ENCODE measurements around the gene CADPS2. TPM values are rescaled to one million over a fixed set of nuclear protein-coding genes. Genes with fewer than 3 reads are reported as not detected.

Gene CADPS2
- total RNA-seq, 3 donors from 2014 or later (not counting 1 experiment from before 2014, with no cell fraction given): not detected

DNA sequence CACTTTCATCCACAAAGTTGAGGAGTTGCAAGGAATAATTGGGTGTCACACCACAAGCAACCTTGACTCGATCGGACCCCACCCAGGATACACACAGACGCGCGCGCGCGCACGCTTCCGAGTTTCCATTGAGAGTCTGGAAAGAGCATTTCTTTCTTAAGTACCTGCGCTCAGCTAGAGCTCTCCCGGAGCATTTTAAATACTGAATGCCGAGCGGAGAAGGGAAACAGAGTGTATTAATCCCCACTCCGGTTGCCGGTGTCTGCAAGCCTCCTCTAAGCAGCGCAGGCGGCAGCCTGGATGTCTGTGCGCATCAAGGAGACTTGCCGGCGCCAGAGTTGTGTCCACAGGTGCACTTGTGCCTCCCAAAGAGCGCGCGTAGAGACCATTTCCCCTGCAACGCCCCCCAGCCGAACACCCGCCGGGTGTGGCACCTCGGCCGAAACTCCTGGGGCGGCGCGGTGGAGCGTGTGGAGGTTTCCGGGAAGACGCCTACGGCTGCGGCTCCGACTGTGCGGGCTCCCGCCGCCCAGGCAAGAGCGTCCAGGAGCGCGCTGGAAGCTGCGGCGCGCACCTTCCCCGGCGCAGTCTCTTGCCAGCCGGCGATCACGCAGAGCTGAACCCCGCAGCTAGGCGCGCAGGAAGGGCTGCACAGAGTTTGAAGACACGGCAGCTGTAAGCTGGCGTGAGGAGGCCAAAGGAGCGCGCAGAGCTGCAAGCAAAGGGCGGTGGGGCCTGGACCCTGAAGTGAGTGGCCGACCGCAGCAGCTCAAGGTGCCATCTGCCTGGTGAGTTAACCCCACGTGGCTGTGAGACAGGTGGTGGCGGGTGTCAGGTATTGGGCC is 580.6 kb downstream of the CADPS2 start:
- Mint-ChIP-seq H3K4me1 (peaks cover 0 to 5% of the 10 kb centered on the region in 2 donors), H3K9me3 (peaks cover 2 to 4% of the 10 kb centered on the region in 2 donors), H3K27me3 (ENCODE audit: low read depth in 2 of 2) (peaks cover 63% of the 10 kb centered on the region in 2 donors), H3K4me3 (no peak overlapping the region), H3K36me3 (peaks cover 12% of the 10 kb centered on the region), H3K27ac (no peak overlapping the region)
- Histone ChIP-seq H3K4me3 (ENCODE audit: low read length) (no peak overlapping the region), H3K4me1 (ENCODE audit: control insufficient read depth, insufficient read depth, low read length) (no peaks in the 10 kb centered on the region), H3K27me3 (ENCODE audit: control insufficient read depth, insufficient read depth, low read length) (peaks cover 55% of the 10 kb centered on the region), H3K36me3 (ENCODE audit: control insufficient read depth, insufficient read depth, low read length) (no peaks in the 10 kb centered on the region), H3K27ac (ENCODE audit: low read length) (no peak overlapping the region), H3K9me3 (ENCODE audit: control insufficient read depth, insufficient read depth, low read length) (no peaks in the 10 kb centered on the region)
- ATAC-seq (no peak), DNase-seq (no peak)
- intact Hi-C loops (cut with micrococcal nuclease): no loop called here
- no peak for TF ChIP-seq CTCF (IDR thresholded peaks at IDR 0.05)
- 4% methylated on average over 65 of the region's 65 CpGs for WGBS (ENCODE audit: insufficient coverage)

DNA sequence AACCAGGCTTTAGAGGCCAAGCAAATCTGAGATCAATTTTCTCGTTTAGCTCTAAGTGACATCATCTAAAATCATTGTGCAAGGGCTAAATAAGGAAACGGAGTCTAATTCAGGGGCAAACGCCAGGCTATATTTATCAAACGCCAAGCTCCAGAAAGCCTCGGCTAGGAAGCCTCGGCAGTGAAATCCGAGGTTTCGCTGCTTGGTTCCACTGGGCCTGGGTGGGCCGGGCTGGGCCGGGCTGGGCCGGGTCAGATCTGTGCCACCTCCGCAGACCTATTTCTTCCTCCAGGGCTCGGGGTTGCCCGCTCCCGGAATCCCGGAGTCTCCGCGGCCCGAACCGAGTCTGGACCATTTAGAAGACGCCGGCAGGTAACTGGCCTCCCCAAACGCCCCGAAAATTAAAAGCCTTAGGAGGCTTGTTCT is 581.3 kb downstream of the CADPS2 start:
- no peaks in the 10 kb centered on the region for H3K9me3 ChIP-seq (ENCODE audit: control insufficient read depth, insufficient read depth, low read length)
- H3K36me3 ChIP-seq (ENCODE audit: control insufficient read depth, insufficient read depth, low read length): no peaks in the 10 kb centered on the region
- peaks cover 2 to 4% of the 10 kb centered on the region in 2 donors for H3K9me3 Mint-ChIP-seq
- peaks cover 0 to 5% of the 10 kb centered on the region in 2 donors for H3K4me1 Mint-ChIP-seq
- 4% methylated on average over 24 of the region's 24 CpGs for WGBS (ENCODE audit: insufficient coverage)
- H3K4me1 ChIP-seq (ENCODE audit: control insufficient read depth, insufficient read depth, low read length): no peaks in the 10 kb centered on the region
- peaks cover 59% of the 10 kb centered on the region for H3K27me3 ChIP-seq (ENCODE audit: control insufficient read depth, insufficient read depth, low read length)
- DNase-seq (no peak), ATAC-seq (no peak)
- no peak overlapping the region for H3K27ac Mint-ChIP-seq
- TF ChIP-seq CTCF (IDR thresholded peaks at IDR 0.05): no peak
- peaks cover 12% of the 10 kb centered on the region for H3K36me3 Mint-ChIP-seq
- no peak overlapping the region for H3K4me3 ChIP-seq (ENCODE audit: low read length)
- peaks cover 61 to 64% of the 10 kb centered on the region in 2 donors for H3K27me3 Mint-ChIP-seq (ENCODE audit: low read depth in 2 of 2)
- no peak overlapping the region for H3K4me3 Mint-ChIP-seq
- intact Hi-C loops (cut with micrococcal nuclease): no loop called here
- H3K27ac ChIP-seq (ENCODE audit: low read length): no peak overlapping the region

DNA sequence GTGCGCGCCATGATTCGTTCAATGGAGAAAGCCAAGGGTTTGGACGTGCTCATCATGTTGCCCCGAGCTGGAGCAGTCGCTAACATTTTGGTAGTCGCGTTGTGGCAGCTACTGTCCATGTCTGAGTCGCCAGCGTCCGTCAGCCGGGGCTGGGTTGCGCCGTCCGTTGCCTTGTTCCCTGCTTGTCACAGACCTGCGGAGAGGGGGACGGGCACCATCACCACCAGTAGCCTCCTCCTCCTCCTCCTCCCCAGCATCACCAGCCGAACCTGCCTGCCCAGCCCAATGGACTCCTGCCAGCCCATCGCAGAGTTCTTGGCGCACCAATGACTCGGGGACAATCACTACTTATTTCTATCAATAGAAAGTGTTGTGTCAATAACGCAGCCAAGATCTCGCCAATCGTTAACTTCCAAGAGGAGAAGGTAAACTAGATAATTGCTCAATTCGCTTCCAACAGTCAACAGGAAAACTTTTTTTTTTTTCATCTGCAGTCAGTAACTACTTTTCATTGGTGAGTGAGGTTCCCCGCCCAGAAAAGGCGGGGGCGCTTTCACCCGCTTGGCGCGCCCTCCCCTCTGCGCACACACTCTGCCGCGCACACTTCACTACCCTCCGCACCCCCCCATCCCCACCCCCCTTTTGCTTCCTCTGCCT is 581.8 kb downstream of the CADPS2 start, which contains the start of gene FEZF1:
FEZF1 (minus strand) TSS at position 432 of the 657 bp plus-strand sequence; CDS start at position 119, 313 bp downstream.
- H3K36me3 Mint-ChIP-seq: peaks cover 12% of the 10 kb centered on the region
- Histone ChIP-seq H3K27me3 (ENCODE audit: control insufficient read depth, insufficient read depth, low read length) (peaks cover 60% of the 10 kb centered on the region), H3K9me3 (ENCODE audit: control insufficient read depth, insufficient read depth, low read length) (no peaks in the 10 kb centered on the region), H3K27ac (ENCODE audit: low read length) (no peak within 1 kb of the TSS), H3K36me3 (ENCODE audit: control insufficient read depth, insufficient read depth, low read length) (no peaks in the 10 kb centered on the region), H3K4me3 (ENCODE audit: low read length) (no peak within 1 kb of the TSS), H3K4me1 (ENCODE audit: control insufficient read depth, insufficient read depth, low read length) (no peaks in the 10 kb centered on the region)
- 8% methylated on average over 35 of the region's 35 CpGs for WGBS (ENCODE audit: insufficient coverage)
- no peak for DNase-seq
- peaks cover 2 to 4% of the 10 kb centered on the region in 2 donors for H3K9me3 Mint-ChIP-seq
- no peak for ATAC-seq
- no peak for TF ChIP-seq CTCF (IDR thresholded peaks at IDR 0.05)
- no peak within 1 kb of the TSS for H3K27ac Mint-ChIP-seq
- no peaks in the 10 kb centered on the region for H3K4me1 Mint-ChIP-seq
- peaks cover 62 to 64% of the 10 kb centered on the region in 2 donors for H3K27me3 Mint-ChIP-seq (ENCODE audit: low read depth in 2 of 2)
- no peak within 1 kb of the TSS for H3K4me3 Mint-ChIP-seq
- intact Hi-C loops (cut with micrococcal nuclease): no loop called here
